ENCODE results near the gene CRTAC1.

The CRTAC1 gene

DNA sequence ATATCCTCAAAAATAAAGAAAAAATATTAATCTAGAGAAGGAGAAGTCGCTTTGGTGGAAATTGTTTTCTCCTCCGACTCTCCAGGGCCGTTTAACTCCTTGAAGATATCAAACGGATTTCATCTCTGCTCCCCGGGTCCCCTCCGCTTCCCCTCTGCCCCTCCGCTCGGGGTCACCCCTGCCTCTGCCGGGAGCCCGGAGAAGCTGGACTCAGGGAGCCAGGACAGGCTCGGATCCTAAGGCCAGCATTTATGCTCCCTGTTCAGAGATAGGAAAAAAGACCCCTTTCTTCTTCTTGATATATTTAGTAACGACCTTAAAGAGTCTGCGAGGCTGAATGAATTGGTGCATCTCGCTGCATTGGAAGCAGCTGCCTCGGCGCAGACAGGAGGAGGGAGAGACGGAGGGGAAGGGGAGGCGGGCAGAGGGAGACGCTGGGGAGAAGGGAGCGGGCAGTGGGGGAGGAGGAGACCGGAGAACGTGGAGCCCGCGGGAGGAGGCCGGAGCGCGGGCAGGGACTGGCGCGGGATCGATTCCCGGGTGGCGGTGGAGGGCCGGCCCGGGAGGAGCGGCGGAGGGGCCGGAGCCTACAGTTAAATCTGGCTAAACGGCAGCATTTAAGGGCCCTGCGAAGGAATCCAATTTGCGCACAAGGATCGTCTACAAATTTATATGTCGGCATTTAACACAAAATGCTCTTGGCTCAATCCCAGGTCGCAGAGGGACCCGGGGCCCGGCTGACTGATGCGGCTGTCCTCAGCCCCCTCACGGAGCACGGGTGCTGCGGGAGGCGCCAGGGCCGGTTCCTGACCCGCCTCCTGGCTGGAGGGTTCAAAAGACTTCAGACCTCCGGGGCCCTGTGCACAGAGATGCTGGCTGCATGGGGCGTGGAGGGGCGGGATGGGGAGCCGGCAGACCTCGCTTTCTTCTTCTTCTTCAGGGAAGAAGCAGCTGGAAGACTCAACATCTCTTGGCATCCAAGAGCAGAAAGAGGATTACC is 55.6 kb downstream of the CRTAC1 start:
- no peak for DNase-seq (ENCODE audit: low read depth)

DNA sequence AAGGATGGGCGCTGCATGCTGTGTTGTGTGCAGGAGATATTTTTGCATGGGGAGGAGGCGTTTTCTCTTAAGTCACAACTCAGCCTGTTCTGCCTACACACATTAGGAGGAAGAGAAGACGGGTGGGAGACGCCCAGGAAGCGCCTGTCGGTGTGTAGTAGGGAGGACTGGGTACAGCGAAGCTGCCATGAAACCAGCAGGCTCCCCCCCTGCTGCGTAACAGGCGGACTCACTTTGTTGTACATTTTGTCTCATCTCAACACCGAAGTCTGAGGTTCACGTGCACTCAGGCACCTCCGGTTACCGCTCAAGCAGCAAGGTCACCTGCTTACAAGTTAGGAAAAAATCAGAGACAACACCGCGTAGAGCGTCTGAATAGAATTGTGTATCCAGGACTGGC is 56.3 kb downstream of the CRTAC1 start:
- DNase-seq (ENCODE audit: low read depth), result no peak

DNA sequence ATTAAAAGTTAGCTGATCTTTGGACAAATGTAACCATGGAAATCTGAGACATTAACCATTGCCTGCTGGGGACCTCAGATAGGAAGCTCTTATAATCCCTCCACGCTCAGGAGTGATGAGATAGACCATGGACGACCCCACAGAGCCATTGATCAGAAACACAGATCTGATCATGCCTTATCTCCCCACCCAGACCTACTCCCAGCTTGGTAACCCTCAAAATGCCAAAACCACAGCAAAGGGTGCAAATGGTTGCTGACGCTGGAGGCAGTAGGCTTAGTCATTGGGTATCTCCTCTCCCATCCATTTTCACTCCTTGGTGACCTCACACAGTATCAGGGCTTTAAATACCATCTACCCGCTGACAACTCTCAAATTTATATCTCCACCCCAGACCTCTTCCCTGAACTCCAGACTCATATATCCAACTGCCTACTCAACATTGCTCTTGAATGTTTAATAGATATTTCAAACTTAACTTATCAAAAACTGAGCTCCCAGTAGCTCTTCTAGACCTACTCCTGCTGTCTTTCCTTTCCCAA is 60.8 kb downstream of the CRTAC1 start:
- DNase-seq (ENCODE audit: low read depth), result no peak

DNA sequence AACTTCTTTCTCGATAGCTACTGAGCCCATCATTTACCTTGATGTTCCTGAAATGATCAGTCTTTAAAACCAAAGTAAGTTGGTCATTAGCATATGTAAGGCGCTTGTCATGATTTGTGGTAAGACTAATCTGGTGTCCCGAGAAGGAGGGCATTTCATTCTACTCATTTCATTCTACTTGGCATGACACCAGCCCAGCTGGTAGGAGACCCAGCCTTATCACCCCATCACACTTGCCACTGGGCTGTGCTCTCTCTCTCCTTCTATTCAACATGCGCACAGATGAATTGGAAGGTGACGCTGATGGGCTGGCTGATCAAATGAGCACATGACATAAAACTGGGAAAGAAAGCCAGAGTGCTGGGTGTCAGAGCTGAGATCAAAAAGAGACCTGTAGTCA is 65.7 kb downstream of the CRTAC1 start:
- no peak for DNase-seq (ENCODE audit: low read depth)

DNA sequence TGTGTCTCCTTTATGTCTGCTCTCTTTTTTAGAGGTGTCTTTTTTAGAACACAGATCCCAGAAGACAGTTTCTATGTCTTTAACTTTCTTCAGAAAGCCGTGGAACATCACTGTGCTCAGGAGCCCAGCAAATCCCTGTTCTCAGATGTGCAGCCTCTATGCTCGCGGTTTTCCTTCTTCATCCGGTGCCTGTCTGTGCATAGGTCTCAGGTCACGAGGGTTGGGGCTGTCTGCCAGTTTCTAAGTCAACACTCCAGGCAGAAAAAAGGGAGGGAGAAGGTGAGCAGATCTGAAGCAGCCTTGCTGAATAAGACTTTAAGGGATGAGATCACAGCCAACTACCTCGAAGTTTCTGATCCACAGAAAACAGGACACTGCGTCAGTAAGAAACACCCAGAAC is 68.5 kb downstream of the CRTAC1 start:
- DNase-seq (ENCODE audit: low read depth), result no peak

DNA sequence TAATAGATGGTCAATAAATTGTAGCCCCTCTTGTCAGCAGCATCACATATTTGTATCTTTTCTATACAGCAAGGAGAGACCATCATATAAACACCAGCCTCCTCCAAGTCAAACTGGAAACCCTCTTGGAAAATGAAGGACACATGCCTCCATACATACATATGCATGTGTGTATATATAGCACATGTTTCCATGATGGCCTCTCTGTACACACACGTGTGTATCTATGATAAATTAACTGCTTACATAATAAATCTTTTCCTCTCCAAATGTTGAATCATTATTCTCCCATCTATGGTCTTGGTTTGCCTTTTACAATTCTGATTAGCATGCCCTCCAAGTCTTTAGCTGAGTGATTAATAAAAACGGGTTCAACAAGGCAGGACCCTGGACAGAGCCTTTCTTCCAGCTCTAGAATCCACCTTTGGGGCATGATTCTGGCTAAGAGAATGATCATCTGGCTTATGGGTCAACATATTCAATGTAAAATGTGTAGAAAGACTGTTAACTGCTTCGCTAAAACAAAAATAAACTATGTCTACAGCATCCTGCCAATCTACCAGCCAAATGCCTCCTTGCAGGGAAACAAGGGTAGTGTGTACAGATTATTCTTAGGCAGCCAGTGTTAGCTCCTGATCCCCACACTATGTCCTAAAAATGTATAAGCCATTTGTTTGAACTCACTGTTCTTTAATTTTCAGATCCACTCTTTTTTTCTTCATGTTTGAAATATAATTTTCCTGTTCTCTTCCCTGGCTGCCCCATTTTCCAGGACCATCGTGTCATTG is 70.0 kb downstream of the CRTAC1 start:
- DNase-seq (ENCODE audit: low read depth), result no peak

DNA sequence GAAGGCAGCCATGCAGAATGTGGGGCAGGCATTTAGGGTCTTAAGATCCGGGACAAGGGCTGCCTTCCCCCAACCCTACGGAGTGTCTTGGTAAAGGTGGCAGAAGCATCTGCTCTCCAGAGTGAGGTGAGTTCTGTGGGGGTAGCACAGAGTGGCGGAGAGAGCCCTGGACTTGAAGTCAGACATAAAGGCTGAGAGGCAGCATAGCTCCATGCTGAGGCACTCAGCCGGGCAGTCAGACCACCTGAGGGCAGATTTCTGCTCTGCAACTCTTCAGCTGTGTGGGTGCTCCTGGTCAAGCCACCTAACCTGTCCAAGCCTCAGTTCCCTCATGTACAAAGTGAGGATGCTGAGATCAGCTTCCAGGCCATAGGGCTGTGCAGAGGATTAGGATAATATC is 81.0 kb downstream of the CRTAC1 start:
- DNase-seq (ENCODE audit: low read depth), result no peak

DNA sequence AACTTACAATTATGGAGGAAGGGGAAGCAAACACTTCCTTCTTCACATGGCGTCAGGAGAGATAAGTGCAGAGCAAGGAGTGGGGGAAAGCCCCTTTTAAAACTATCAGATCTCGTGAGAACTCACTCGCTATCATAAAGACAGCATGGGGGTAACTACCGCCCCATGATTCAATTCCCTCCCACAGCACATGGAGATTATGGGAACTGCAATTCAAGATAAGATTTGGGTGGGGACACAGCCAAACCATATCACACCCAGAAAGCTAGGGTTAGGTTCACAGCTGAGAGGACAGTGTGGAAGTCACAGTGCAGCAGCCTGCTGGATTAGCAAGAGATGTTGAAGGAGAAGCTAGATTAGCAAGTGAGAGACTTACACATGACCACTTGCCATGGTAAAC is 81.6 kb downstream of the CRTAC1 start:
- DNase-seq (ENCODE audit: low read depth), result no peak

DNA sequence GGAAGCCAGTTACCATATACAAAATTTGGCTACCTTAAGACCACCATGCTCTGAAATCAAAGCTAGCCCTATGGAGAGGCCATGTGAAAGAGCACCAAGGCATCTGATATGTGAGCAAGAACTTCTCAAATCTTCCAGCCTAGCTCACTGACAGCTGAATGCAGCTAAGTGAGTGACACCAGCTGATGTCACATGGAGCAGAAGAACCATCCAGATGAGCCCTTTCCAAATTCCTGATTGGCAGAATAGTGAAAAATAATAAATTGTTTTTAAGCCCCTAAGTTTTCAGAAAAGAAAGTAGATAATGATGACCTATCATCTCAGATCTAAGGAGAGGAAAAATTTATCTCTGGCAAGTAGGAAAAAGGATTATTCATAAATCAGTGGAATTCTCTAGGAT is 85.6 kb downstream of the CRTAC1 start:
- DNase-seq (ENCODE audit: low read depth), result no peak

DNA sequence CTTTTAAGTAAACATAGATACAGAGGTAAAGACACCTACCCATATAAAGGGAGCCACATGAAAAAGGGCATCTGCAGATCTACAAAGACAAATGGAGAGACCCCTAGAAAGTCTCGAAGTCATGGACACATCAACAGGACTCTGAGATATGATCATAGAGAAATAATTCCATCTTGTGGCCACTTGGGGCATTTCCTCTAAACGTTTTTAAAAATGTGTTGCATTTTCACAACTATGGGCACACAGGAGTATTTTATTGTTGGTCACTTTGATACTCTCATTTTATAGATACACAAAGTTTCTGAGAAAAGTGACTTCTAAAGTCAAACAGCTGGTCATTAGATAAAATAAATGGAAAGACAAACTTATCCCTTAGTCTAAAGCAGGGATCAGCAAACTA is 87.1 kb downstream of the CRTAC1 start:
- DNase-seq (ENCODE audit: low read depth), result no peak

DNA sequence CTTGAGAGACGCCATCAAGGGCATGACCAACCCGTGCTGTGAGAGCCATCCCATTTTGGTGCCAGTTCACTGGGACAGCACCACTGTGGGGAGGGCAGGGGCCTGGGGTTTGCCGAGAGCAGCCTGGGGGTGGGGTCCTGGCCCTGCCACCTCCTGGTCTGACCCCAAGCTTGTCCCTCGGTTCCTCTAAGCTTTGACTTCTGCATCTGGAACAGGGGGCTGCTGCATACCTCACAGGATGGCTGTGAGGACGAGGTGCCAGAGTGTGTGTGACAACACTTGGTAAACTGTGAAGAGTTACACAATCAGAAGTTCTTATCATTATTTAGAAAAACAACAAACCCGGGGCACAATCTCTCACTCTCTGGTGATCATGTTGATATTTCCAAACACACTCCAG is 89.9 kb downstream of the CRTAC1 start:
- DNase-seq (ENCODE audit: low read depth), result no peak

DNA sequence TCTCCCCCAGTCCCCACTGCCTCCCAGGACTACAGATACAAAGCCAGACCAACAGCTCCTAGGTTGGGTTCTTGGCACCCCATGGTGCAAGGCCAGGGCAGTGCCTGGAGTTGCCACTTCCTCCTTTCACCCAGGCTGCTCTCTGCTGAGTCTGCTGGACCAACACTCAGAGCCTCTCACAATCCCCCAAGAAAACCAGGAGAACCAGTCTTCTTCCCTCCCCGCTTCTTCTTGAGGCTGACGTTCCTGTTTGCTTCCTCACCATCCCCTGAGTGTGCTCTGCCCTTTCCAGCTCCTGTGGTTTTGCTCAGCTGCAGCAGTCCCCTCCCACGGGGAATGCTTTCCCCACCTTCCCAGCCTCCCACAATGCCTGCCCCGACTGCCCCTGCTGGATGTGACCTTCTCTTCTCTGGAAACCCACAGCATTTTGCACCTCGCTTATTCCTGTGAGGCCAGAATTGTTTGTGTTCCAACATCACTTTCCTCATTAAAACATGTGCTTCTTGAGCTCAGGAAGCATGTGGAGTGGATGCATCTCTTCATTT is 90.9 kb downstream of the CRTAC1 start:
- DNase-seq (ENCODE audit: low read depth), result no peak

DNA sequence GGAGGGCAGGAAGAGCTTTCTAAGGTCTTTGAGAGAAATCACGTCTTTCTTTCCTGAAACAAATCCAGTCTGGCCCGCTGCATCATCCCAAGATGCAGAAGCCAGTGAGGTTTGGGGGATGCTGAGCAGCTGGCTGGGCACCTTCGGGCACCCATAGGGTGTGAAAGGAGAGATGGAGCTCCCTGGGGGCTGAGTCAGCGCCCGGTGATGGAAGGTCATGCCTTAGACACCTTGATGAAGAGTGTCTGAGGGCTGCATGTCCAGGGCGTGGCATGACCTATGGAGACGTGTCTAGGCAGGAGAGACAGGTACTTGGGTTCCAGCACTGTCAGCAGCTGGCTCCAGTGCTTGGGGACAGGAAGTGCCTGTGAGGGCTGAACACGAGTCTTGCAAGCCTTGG is 92.5 kb downstream of the CRTAC1 start:
- no peak for DNase-seq (ENCODE audit: low read depth)

DNA sequence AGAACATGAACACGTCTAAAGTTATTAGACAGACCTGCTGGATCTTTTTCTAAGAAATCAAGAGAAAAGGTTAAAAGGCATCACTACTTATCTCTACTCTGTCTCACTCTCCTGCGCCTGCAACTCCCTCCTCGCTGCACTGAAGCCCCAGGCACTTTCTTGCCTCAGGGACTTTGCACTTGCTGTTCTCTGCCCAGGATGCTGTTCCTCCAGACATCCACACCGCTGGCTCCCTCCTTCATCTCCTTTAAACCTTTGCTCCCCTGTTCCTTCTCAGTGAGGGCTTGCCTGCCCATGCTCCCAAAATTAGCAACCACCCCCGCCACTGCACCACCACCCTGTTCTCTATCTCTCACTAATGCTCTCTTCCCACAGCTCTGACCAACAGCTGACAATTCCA is 93.4 kb downstream of the CRTAC1 start:
- no peak for DNase-seq (ENCODE audit: low read depth)

DNA sequence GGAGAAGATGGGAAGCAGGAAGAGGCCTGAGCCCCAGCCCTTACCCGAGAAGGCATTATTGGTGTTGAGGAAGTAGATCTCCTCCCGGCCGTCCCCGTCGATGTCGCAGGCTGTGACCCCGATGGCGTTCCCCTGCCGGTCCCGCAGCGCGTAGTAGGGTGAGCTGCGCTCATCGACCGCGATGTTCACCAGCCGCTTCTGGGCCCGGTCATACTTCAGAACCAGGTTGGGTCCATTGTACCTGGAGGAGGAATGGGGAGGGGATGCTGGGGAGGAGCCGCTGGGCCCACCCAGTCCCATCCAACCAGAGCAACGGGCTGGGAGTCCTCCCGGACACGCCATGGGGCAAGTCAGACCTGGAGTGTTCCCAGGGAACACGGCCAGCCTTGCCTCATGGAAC is 94.3 kb downstream of the CRTAC1 start:
- no peak for DNase-seq (ENCODE audit: low read depth)

DNA sequence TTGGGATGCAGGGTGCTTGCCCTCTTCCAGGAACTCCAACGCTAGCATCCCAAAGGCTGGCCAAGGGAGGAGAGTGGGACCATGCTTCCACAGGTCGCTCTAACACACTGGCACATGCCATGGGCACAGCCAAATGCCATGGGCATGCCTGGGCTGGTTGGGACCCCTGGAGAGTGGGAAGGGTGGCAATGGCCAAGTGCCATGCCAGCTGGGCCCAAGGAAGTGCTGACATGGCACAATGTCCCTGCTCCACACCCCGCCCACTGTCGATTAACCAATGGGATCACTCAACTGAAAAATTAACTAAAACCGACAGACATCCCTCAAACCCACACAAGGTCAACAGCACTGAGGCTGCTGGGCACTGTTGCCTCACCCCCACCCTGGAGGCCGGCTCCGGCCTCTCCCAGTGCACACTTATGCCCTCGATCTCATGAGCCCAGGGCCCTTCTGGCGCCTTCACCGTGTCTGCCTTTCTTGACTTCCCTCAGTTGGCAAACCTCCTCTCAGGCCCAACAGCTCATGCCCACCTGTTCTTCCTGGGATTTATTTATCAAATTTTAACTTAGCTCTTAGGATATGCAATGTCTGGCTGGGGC is 97.4 kb downstream of the CRTAC1 start:
- DNase-seq (ENCODE audit: low read depth), result no peak

DNA sequence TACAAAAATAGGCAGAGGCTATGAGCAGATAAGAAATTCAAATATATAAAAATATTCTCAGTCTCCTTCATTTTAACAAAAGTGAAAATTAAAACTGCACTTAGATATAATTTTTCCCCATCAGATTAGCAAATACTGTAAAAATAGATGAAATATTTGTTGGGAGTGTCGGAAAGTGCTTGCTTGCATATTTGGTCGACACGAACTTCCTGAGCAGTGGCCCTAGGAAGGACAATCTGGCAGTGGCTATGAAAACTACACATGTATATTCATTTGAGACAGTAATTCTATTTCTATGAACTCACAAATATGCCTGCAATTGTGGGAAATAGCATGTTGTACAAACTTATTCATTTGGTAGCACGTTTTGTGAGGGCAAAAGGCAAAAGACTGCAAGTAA is 99.4 kb downstream of the CRTAC1 start:
- no peak for DNase-seq (ENCODE audit: low read depth)

DNA sequence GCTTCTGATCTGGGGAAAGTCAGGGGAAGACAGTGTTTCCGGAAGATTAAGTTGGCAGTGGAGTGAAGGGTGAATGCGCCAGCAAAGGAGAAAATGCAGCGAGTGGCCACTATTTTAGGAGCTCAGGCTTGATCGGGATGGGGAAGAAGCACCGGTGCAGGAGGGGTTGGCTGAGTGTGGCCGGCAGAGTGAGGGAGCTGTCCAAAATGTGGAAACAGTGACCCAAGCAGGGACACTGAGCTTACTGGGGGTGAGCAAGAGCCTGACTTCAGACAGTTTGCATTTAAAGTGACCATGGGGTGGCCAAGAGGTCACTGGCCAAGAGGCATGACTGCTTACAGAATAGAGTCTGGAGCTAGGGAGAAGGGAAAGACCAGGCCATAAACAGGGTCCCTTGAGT is 101.5 kb downstream of the CRTAC1 start:
- DNase-seq (ENCODE audit: low read depth), result no peak

DNA sequence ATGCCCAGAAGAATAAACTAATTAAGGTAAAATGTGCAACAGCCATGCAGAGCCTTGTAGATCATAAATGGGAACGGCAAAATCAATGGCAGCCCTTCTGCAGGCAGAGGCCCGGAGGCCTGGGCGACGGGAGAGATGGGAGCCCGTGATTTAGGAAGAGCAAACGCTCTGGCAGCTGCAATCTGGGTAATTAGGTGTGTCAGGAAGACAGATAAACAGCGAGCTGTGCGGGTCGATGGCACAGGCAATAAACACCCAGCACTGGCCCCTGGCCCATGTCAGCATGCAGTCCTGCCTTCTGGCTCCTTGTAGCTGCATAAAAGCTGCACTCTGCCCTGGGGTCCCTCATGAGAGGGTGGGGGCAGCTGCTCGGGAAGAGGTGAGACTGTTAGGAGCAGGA is 102.8 kb downstream of the CRTAC1 start:
- DNase-seq (ENCODE audit: low read depth), result no peak

DNA sequence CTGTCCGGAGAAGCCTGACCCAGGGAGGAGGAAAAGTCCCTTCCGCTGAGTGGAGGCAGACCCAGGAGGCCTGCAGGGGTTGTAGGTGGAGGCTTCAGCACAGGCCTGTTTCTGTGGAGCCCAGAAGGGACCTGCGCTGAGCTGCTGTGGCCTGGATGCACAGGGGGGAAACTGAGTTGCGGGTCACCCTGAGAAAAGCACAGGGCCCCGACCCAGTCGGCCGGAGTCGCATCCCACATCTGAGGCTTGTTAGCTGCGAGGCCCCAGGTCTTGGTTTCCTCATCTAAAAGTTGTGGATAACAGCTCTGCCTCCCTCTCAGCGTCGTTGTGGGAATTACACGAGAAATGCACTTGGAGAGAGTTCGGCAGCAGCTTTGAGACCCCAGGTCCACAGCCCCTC is 104.4 kb downstream of the CRTAC1 start:
- no peak for DNase-seq (ENCODE audit: low read depth)

DNA sequence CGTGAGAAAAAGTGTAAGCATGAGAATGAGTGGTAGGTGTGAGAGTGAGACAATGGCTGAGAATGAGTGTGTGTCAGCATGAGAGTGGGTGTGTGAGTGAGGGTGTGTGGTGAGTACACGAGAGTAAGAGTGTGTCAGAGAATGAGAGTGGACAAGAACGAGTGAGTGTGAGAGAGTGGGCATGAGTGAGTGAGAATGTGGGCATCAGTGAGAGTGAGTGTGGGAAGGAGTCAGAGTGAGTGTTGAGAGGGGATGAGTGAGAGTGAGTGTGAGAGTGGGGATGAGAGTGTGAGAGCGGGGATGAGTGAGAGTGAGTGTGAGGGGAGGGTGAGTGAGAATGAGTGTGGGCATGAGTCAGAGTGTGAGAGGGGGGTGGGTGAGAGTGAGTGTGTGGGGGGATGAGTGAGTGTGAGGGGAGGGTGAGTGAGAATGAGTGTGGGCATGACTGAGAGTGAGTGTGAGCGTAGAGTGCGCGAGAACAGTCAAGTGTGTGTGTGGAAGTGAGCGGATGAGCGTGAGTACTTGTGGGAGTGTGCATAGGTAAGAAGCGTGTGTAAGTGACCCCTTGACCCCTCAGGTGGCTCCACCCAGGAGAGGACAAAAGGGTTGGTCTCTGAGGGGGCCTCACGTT is 105.0 kb downstream of the CRTAC1 start:
- no peak for DNase-seq (ENCODE audit: low read depth)

DNA sequence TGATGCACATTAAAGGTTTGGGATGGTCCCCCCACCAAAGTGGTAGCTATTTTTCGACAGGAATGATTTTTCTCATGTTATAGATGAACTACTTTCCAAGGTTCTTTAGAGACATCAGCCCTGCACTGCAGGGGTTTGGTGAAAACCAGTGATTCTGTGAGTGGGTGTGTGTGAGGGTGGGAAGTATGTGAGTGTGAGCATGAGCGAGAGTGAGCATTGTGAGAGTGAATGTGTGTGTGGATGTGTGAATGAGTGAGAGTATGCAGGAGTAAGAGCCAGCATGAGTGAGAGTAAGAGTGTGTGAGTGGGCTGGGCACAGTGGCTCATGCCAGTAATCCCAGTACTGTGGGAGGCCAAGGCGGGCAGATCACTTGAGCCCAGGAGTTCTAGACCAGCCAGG is 105.7 kb downstream of the CRTAC1 start:
- no peak for DNase-seq (ENCODE audit: low read depth)

Measured in T-helper 22 cell (primary cell).